Progenitor cell of endocrine pancreas (in vitro differentiated cells): ENCODE data around the gene IFTAP. TPM values are rescaled to one million over a fixed set of nuclear protein-coding genes. Genes with fewer than 3 reads are reported as not detected.
"Not testable (repeated sequence)": the region's sequence is repeated elsewhere in the genome, so short reads cannot be mapped to it uniquely, and the experiment has no call there.

ENCODE experiments used
- DNase-seq: peaks from one replicate; pipeline ENCODE4 v3.0.0; 2021; ENCODE audit warnings: low spot score; ENCODE audit not compliant: unreplicated experiment
- H3K27ac Mint-ChIP-seq: 2 replicates; pipeline ENCODE4 v1.8.0; 2021; ENCODE audit warnings: mild to moderate bottlenecking, moderate library complexity, mixed read lengths
- H3K27me3 Mint-ChIP-seq: 2 replicates; pipeline ENCODE4 v1.8.0; 2021; ENCODE audit warnings: mixed read lengths
- H3K36me3 Mint-ChIP-seq: 2 replicates; pipeline ENCODE4 v1.8.0; 2022; ENCODE audit warnings: mixed read lengths; ENCODE audit not compliant: insufficient read depth
- H3K4me1 Mint-ChIP-seq: 2 replicates; pipeline ENCODE4 v1.8.0; 2021; ENCODE audit warnings: low read depth, mixed read lengths
- H3K4me3 Mint-ChIP-seq: 2 replicates; pipeline ENCODE4 v1.8.0; 2021; ENCODE audit warnings: low read depth, mild to moderate bottlenecking, moderate library complexity, mixed read lengths
- H3K9me3 Mint-ChIP-seq: 2 replicates; pipeline ENCODE4 v1.8.0; 2021; ENCODE audit warnings: low read depth, mixed read lengths
- total RNA-seq: library from RNA; stranded (reverse); gene quantifications from 2 replicates; pipeline ENCODE4 v1.2.1, GENCODE V29; 2021
- TF ChIP-seq, protein P1 (sequence below): fragments of 200-600 bp; sonication (generic); IDR thresholded peaks from one replicate; pipeline ENCODE4 v1.5.0; 2021; ENCODE audit warnings: antibody characterized with exemption, mild to moderate bottlenecking; ENCODE audit not compliant: unreplicated experiment

The IFTAP gene
- total RNA-seq, 1 donor from 2014 or later, result 29.5 TPM

GRCh38 chr11:36631774-36632173, 37.5 kb downstream of the IFTAP start:
- TF ChIP-seq, protein P1, sequence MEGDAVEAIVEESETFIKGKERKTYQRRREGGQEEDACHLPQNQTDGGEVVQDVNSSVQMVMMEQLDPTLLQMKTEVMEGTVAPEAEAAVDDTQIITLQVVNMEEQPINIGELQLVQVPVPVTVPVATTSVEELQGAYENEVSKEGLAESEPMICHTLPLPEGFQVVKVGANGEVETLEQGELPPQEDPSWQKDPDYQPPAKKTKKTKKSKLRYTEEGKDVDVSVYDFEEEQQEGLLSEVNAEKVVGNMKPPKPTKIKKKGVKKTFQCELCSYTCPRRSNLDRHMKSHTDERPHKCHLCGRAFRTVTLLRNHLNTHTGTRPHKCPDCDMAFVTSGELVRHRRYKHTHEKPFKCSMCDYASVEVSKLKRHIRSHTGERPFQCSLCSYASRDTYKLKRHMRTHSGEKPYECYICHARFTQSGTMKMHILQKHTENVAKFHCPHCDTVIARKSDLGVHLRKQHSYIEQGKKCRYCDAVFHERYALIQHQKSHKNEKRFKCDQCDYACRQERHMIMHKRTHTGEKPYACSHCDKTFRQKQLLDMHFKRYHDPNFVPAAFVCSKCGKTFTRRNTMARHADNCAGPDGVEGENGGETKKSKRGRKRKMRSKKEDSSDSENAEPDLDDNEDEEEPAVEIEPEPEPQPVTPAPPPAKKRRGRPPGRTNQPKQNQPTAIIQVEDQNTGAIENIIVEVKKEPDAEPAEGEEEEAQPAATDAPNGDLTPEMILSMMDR, result no peak
- Mint-ChIP-seq H3K4me1 (peaks cover 7% of the 10 kb centered on the region), H3K9me3 (no peaks in the 10 kb centered on the region), H3K36me3 (peaks cover 11% of the 10 kb centered on the region), H3K27me3 (no peaks in the 10 kb centered on the region), H3K27ac (no peak overlapping the region), H3K4me3 (no peak overlapping the region)
- DNase-seq, result no peak

DNA sequence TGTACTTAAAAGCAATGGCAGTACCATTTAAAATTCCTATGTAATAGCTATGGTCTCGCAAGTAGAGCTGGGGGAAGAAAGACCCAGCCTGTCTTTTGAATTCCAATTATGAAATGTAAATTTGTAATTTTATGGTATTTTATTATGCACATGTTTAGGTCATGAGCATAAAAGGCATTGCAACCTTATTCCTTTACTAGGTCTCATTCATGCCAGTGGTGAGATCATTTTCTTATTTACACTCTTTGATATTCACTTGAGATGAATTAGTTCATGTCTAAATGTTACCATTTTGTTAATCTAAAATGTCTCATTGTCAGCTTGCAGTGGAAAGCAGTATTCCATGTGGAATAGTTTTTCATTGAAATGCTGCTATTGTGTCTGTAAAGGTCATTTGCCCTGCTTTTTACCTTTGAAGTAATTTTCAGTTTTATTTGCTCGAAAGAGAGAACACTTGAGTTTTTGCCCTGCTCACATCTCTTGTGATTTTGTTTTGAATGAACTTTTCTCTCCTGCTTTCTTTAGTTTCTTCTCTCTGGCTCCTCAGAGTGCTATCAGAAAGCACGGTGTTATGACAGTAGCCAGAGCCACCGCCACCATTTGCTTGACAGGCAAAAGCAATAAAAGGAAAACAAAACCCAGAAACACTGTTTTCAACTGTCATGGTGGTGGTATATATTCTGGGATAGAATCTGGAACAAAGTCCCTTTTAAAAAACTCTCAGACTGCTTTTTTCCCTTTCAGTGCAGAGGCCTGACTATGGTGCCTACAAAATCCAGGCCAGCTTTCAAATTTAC, 41.0 kb downstream of the IFTAP start:
- Mint-ChIP-seq H3K36me3 (peaks cover 25% of the 10 kb centered on the region), H3K4me1 (peaks cover 4% of the 10 kb centered on the region), H3K27ac (no peak overlapping the region), H3K27me3 (no peaks in the 10 kb centered on the region), H3K4me3 (no peak overlapping the region), H3K9me3 (peaks cover 4% of the 10 kb centered on the region)
- DNase-seq, result no peak
- TF ChIP-seq, protein P1, result no peak

DNA sequence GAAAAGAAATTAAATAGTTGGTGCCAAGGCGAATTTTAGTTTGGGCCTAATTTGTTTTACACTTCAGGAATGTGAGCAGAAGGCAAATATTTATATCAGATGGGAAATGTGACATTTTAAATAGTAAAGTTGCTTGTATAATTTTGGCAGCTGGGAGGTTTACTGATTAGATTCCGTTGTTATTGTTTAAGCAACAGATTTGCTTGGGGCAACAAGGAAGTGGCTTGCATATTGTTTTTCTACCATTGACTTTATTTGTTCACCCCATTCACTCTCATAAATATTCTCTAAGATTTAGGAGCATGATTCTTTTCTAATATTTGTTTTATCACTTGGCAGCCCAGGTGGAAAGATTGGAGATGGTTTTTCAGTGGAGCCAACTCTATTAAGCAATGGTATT, 44.3 kb downstream of the IFTAP start:
- H3K27ac Mint-ChIP-seq, result no peak overlapping the region
- H3K36me3 Mint-ChIP-seq, result peaks cover 40% of the 10 kb centered on the region
- no peaks in the 10 kb centered on the region for H3K27me3 Mint-ChIP-seq
- peaks cover 4% of the 10 kb centered on the region for H3K4me1 Mint-ChIP-seq
- no peak for DNase-seq
- peaks cover 11% of the 10 kb centered on the region for H3K9me3 Mint-ChIP-seq
- H3K4me3 Mint-ChIP-seq, result no peak overlapping the region
- TF ChIP-seq, protein P1, result no peak

DNA sequence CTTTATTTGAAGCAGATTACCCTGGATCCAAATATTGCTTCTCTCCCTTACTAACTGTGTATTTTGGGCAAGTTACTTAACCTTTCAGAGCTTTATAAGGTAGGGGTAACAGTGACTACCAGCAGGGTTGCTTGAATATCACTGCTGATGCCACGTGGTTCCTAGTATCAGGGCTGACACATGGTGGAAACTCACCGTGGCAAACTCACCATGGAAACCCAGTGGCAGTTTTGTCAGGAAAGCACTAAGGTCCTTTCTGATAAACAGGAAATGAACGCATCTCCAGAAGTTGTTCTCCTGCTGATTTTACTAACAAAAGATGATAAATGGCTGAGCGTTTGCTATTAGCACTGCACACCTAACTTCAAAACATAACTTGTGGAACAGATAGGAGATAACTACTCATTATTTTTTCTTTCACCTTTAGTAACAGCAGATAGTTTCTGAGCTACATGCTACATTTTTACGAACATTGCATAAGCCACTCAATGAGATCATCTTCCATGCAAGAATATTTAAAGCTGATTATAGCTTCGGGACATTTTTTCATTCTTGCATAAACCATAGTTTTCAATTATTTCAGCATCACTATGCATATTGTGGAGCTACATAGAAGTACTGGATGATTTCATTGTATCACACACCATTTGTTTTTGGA, 63.4 kb downstream of the IFTAP start:
- Mint-ChIP-seq H3K4me3 (no peak overlapping the region), H3K4me1 (no peaks in the 10 kb centered on the region)
- DNase-seq, result no peak

GRCh38 chr11:36661359-36661758, 67.1 kb downstream of the IFTAP start:
- DNase-seq, result not testable (repeated sequence)

More for the DNA sequence above, 63.4 kb downstream of the IFTAP start:
- H3K27ac Mint-ChIP-seq, result no peak overlapping the region
- H3K36me3 Mint-ChIP-seq, result peaks cover 20% of the 10 kb centered on the region
- H3K27me3 Mint-ChIP-seq, result no peaks in the 10 kb centered on the region
- H3K9me3 Mint-ChIP-seq, result peaks cover 10% of the 10 kb centered on the region
- TF ChIP-seq, protein P1, result no peak

More at GRCh38 chr11:36661359-36661758, 67.1 kb downstream of the IFTAP start:
- H3K27me3 Mint-ChIP-seq, H3K4me3 Mint-ChIP-seq, H3K27ac Mint-ChIP-seq, H3K4me1 Mint-ChIP-seq: not testable (repeated sequence)
- Mint-ChIP-seq H3K36me3 (peaks cover 18% of the 10 kb centered on the region), H3K9me3 (peaks cover 19% of the 10 kb centered on the region)
